GM12874 (cell line): ENCODE results near the gene ADNP2.

Source experiments
- TF ChIP-seq, protein P1 (sequence below): IDR thresholded peaks from 2 replicates; pipeline ENCODE4 v1.5.1; 2011; ENCODE audit warnings: low read depth, mild to moderate bottlenecking, control low read depth, low read length, moderate library complexity; ENCODE audit not compliant: insufficient read depth

Gene ADNP2

DNA sequence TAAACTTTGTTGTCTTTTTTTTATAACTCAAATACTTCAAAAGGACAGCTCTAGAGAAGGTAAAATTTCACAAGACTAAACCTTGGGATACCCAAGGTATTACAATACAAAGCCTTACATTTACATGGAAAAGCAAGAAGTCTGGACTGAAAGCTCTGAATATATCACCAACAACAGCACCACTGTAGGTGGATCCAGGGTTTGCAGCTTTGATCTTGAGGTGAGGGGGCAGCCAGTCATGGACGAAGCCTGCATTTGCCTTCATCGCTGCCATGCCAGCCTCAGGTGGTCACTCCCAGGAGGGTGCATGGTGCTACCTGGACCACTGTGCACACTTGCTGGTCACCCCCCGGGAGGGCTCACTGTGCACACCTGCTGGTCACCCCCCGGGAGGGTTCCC lies 38.2 kb upstream of the ADNP2 start:
- TF ChIP-seq, protein P1, sequence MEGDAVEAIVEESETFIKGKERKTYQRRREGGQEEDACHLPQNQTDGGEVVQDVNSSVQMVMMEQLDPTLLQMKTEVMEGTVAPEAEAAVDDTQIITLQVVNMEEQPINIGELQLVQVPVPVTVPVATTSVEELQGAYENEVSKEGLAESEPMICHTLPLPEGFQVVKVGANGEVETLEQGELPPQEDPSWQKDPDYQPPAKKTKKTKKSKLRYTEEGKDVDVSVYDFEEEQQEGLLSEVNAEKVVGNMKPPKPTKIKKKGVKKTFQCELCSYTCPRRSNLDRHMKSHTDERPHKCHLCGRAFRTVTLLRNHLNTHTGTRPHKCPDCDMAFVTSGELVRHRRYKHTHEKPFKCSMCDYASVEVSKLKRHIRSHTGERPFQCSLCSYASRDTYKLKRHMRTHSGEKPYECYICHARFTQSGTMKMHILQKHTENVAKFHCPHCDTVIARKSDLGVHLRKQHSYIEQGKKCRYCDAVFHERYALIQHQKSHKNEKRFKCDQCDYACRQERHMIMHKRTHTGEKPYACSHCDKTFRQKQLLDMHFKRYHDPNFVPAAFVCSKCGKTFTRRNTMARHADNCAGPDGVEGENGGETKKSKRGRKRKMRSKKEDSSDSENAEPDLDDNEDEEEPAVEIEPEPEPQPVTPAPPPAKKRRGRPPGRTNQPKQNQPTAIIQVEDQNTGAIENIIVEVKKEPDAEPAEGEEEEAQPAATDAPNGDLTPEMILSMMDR = no peak

DNA sequence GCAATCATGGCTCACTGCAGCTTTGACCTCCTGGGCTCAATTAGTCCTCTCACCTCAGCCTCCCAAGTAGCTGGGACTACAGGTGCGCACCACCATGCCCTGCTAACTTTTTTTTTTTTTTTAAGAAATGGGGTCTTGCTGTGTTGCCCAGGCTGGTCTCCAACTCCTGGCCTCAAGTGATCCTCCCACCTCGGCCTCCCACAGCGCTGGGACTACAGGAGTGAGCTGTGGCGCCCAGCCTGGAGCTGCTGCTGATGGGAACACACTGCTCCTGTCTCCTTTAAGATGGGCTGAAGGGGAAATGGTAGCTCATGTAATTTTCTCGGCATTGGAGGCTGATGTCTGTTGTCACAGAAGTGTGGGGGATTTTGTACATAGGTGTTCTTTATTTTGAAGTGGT lies 34.9 kb upstream of the ADNP2 start:
- TF ChIP-seq, protein P1 = no peak

DNA sequence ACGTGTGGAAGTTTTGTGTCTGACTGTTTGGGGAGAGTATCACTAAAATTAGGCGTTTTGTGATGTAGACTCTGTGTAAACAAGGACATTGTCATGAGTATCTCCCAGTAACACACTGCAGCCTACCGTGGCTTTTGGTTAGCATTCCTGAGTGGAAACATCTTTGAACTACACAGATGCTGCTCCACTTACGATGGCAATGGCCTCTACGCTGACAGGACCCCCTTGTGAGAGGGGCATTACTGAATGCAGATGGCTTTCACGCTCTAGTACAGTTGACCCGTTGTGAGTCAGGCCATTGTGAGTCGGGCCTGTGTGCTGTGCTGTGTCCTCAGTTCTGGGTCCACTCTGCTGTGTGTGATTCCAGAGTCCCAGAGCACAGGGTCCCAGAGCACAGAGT lies 34.4 kb upstream of the ADNP2 start:
- TF ChIP-seq, protein P1 = no peak

DNA sequence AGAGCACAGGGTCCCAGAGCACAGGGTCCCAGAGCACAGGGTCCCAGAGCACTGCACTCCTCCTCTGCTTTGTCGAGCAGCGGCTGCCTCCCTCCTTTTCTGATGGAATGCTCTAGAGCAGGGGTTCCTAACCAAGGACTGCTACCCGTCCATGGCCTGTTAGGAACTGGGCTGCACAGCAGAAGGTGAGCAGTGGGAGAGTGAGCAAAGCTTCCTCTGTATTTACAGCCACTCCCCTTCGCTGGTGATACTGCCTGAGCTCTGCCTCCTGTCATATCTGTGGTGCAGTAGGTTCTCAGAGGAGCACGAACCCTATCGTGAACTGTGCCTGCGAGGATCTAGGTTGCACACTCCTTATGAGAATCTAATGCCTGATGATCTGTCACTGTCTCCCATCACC lies 33.1 kb upstream of the ADNP2 start:
- TF ChIP-seq, protein P1 = no peak

DNA sequence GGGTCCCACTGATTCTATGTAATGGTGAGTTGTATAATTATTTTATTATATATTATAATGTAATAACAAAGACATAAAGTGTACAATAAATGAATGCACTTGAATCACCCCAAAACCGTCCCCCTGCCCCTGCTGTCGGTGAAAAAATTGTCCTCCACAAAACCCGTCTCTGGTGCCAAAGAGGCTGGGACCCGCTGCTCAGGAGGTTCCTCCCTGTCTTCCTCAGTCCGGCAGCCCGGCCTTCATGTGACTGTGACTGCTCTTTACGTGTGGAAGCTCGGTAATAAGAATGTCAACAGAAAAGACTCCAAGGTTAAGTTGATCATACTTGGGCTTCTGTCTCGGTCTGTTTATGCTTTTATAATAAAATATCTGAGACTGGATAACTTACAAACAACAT lies 32.7 kb upstream of the ADNP2 start:
- TF ChIP-seq, protein P1 = no peak

DNA sequence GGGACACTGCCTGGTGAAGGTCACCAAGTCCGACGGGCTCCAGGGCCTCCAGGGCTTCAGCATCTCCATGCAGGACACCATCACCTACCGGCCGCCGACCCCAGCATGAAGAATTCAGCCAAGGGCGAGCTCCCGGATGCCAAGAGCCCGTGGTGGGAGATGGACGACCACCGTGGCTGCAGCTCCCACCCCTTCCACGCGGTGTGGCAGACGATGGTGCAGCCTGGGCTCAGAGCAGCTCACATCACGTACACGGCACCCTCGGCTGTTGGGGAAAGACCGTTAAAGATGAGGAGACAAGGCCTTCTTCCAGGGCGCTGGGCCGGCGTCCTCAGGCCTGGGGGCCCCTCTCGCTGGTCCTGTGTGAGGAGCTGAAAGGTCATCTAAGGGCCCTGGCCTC lies 31.2 kb upstream of the ADNP2 start:
- TF ChIP-seq, protein P1 = no peak

DNA sequence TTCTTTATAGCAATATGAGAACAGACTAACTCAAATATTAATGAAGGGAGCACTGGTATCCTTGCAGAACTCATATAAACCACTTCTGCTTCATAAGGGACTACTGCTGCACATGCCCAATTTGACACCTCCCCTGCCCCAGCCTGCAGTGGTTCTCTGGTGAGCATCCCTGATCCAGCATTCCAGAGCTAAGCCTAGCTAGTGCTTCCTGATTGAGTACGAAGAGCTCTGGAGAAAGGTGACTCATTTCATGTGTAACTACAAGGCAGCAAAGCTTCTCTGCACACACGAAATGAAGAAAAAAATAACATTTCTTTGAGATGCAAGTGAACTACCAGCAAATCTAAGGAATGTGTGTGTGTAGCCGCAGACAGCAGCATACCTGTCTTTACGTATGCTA lies 22.8 kb upstream of the ADNP2 start:
- TF ChIP-seq, protein P1 = no peak

DNA sequence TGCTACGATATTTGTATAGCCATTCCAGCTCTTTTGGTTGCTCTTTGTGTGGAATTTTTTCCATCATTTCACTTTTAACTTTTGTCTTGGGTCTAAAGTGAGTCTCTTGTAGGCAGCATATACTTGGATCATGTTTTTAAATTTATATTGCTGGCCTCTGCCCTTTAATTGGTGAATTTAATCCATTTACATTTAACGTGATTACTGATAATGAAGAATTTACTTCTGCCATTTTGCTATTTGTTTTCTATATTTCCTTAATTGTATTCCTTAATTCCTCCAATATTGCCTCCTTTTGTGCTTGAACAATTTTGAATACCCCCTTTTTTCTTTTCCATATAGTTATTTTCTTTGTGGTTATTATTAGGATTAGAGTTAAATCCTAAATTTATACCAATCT lies 21.0 kb upstream of the ADNP2 start:
- TF ChIP-seq, protein P1 = no peak
